Measurements from ENCODE around the gene PLK3.

The PLK3 gene

DNA sequence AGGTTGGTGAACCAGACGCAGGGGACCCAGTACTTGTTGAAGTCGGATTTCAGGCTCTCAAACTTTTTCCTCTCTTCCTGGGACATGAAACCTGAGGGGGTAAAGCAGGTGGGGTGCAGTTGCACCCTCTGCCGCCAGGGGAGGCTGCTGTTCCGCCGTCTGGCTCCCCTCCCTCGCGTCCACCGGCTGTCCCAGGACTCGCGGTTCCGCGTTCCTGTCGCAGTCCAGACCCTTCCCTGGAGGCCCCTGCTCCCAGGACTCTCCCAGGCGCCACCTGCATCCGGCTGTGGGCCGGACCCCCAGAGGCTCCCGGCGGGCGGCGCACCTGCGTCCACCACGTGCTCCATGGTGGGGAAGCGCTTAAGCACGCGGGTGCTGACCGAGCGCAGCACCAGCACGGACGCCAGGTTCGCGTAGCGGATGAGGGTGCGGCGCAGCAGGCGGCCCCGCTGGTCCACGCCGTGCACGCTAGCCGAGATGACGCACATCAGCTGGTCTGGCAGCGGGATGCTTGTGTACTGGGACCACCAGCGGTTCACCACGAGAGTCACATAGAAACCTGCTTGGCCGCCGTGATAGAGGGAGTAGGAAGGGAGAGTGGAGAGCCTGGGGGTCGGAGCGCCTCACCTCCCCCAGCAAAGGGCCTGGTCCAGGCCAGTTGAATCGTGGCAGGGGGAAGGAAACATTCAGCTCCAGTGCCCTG, 13.9 kb upstream of the PLK3 start:
- Histone ChIP-seq H3K4me2 (ENCODE audit: low read depth, low read length, poor library complexity, severe bottlenecking) (peak overlapping the region; percentile 64), H3K27me3 (ENCODE audit: low read length) (no peaks in the 10 kb centered on the region), H3K9me2 (replicated peaks; ENCODE audit: insufficient read depth, low read length) (no peaks in the 10 kb centered on the region), H3K9ac (ENCODE audit: low read length) (peak overlapping the region; percentile 50), H3K4me3 (ENCODE audit: insufficient read depth, low read length, poor library complexity, severe bottlenecking) (peak overlapping the region; percentile 45), H2AFZ (ENCODE audit: low read depth, low read length, severe bottlenecking) (peak overlapping the region; percentile 87), H3K9me3 (ENCODE audit: insufficient read depth, low read length) (no peaks in the 10 kb centered on the region), H3F3A (ENCODE audit: insufficient read depth) (peaks cover 52% of the 10 kb centered on the region), H4K20me1 (ENCODE audit: low read depth, low read length) (no peaks in the 10 kb centered on the region), H3K79me2 (ENCODE audit: insufficient read depth, low read length) (no peaks in the 10 kb centered on the region), H3K27ac (ENCODE audit: low read depth, low read length) (no peak overlapping the region), H3K36me3 (ENCODE audit: low read length) (no peaks in the 10 kb centered on the region)
- no peak for TF ChIP-seq EZH2phosphoT487 (conservative IDR thresholded peaks at IDR 0.05; ENCODE audit: low read length)
- peak; percentile 95 for TF ChIP-seq CTCF (IDR thresholded peaks at IDR 0.05; ENCODE audit: insufficient read depth, low read length, poor library complexity, severe bottlenecking)

DNA sequence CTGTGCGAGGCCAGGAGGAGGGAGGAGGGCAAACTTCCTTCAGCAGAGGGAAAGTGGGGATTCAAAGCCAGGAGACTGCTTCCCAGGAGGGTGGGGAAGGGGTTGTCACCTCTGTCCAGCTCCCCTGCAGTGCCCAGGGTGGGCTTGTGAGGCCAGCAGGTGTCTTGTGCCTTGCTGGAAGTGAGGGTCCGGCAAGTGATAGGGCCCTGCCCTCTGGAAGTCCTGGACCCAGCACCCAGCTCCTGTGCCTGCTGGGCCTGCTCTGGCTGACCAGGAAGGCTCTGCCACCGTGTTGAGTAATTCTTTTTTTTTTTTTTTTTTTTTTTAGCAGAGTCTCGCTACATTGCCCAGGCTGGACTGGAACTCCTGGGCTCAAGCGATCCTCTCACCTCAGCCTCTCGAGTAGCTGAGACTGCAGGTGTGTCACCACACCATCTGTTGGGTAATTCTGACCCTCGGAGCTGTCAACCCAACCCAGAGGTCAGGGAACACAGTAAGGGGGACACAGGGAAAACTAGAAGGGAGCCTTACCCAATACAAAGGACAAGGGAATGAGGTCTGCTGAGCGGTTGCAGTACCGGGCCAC, 13.2 kb upstream of the PLK3 start:
- TF ChIP-seq CTCF (IDR thresholded peaks at IDR 0.05; ENCODE audit: insufficient read depth, low read length, poor library complexity, severe bottlenecking): no peak
- TF ChIP-seq EZH2phosphoT487 (conservative IDR thresholded peaks at IDR 0.05; ENCODE audit: low read length): no peak
- peaks cover 47% of the 10 kb centered on the region for H3F3A ChIP-seq (ENCODE audit: insufficient read depth)
- H3K4me3 ChIP-seq (ENCODE audit: insufficient read depth, low read length, poor library complexity, severe bottlenecking): no peak overlapping the region
- no peak overlapping the region for H3K27ac ChIP-seq (ENCODE audit: low read depth, low read length)
- no peaks in the 10 kb centered on the region for H3K36me3 ChIP-seq (ENCODE audit: low read length)
- H3K9ac ChIP-seq (ENCODE audit: low read length): peak overlapping the region; percentile 50
- H2AFZ ChIP-seq (ENCODE audit: low read depth, low read length, severe bottlenecking): peak overlapping the region; percentile 87
- no peaks in the 10 kb centered on the region for H3K9me3 ChIP-seq (ENCODE audit: insufficient read depth, low read length)
- no peaks in the 10 kb centered on the region for H3K27me3 ChIP-seq (ENCODE audit: low read length)
- no peaks in the 10 kb centered on the region for H4K20me1 ChIP-seq (ENCODE audit: low read depth, low read length)
- H3K9me2 ChIP-seq (replicated peaks; ENCODE audit: insufficient read depth, low read length): no peaks in the 10 kb centered on the region
- H3K79me2 ChIP-seq (ENCODE audit: insufficient read depth, low read length): no peaks in the 10 kb centered on the region
- peak overlapping the region; percentile 64 for H3K4me2 ChIP-seq (ENCODE audit: low read depth, low read length, poor library complexity, severe bottlenecking)

GRCh38 chr1:44787506-44787905, 12.7 kb upstream of the PLK3 start:
- Histone ChIP-seq H3K9me2 (replicated peaks; ENCODE audit: insufficient read depth, low read length) (no peaks in the 10 kb centered on the region), H3K9ac (ENCODE audit: low read length) (no peak overlapping the region), H3F3A (ENCODE audit: insufficient read depth) (peaks cover 44% of the 10 kb centered on the region), H3K4me3 (ENCODE audit: insufficient read depth, low read length, poor library complexity, severe bottlenecking) (no peak overlapping the region), H4K20me1 (ENCODE audit: low read depth, low read length) (no peaks in the 10 kb centered on the region), H3K79me2 (ENCODE audit: insufficient read depth, low read length) (no peaks in the 10 kb centered on the region), H3K4me2 (ENCODE audit: low read depth, low read length, poor library complexity, severe bottlenecking) (no peak overlapping the region), H3K9me3 (ENCODE audit: insufficient read depth, low read length) (no peaks in the 10 kb centered on the region), H3K27me3 (ENCODE audit: low read length) (no peaks in the 10 kb centered on the region), H2AFZ (ENCODE audit: low read depth, low read length, severe bottlenecking) (no peak overlapping the region), H3K36me3 (ENCODE audit: low read length) (no peaks in the 10 kb centered on the region), H3K27ac (ENCODE audit: low read depth, low read length) (no peak overlapping the region)
- TF ChIP-seq CTCF (IDR thresholded peaks at IDR 0.05; ENCODE audit: insufficient read depth, low read length, poor library complexity, severe bottlenecking) (no peak), EZH2phosphoT487 (conservative IDR thresholded peaks at IDR 0.05; ENCODE audit: low read length) (no peak)

Measured in SU-DHL-6 (cell line).